Measurements from ENCODE around the gene PCNA.

The PCNA gene

GRCh38 chr20:5153612-5154542, 34.1 kb upstream of the PCNA start:
- H3K4me1 ChIP-seq (ENCODE audit: control insufficient read depth in 1 of 2, insufficient read depth in 1 of 2, low read depth in 1 of 2, low read length in 1 of 2): no peaks in the 10 kb centered on the region
- no peaks in the 10 kb centered on the region for H3K9me3 ChIP-seq
- no peak overlapping the region for H3K4me3 ChIP-seq (ENCODE audit: low read depth in 1 of 2, low read length in 1 of 2)
- no peak overlapping the region for H3K27ac ChIP-seq
- TF ChIP-seq CTCF (IDR thresholded peaks at IDR 0.05): no peak
- H3K27me3 ChIP-seq: no peaks in the 10 kb centered on the region
- H3K36me3 ChIP-seq: no peaks in the 10 kb centered on the region

- peak overlapping the region; percentile 35 for H3K27ac ChIP-seq
- no peaks in the 10 kb centered on the region for H3K36me3 ChIP-seq
- no peaks in the 10 kb centered on the region for H3K27me3 ChIP-seq
- TF ChIP-seq CTCF (IDR thresholded peaks at IDR 0.05): no peak
- H3K9me3 ChIP-seq: no peaks in the 10 kb centered on the region
- H3K4me1 ChIP-seq (ENCODE audit: control insufficient read depth in 1 of 2, insufficient read depth in 1 of 2, low read depth in 1 of 2, low read length in 1 of 2): peaks cover 4 to 5% of the 10 kb centered on the region in 2 experiments
- no peak overlapping the region for H3K4me3 ChIP-seq (ENCODE audit: low read depth in 1 of 2, low read length in 1 of 2)
These were observed 33.4 kb upstream of the PCNA start for GRCh38 chr20:5153152-5153467.

GRCh38 chr20:5150226-5151076, 30.7 kb upstream of the PCNA start:
- Histone ChIP-seq H3K4me1 (ENCODE audit: control insufficient read depth in 1 of 2, insufficient read depth in 1 of 2, low read depth in 1 of 2, low read length in 1 of 2) (peaks cover 31 to 32% of the 10 kb centered on the region in 2 experiments), H3K27ac (no peak overlapping the region), H3K9me3 (no peaks in the 10 kb centered on the region), H3K36me3 (no peaks in the 10 kb centered on the region), H3K27me3 (no peaks in the 10 kb centered on the region), H3K4me3 (ENCODE audit: low read depth in 1 of 2, low read length in 1 of 2) (no peak overlapping the region)
- no peak for TF ChIP-seq CTCF (IDR thresholded peaks at IDR 0.05)

- H3K4me1 ChIP-seq (ENCODE audit: control insufficient read depth in 1 of 2, insufficient read depth in 1 of 2, low read depth in 1 of 2, low read length in 1 of 2): peaks cover 36 to 37% of the 10 kb centered on the region in 2 experiments
- no peak for TF ChIP-seq CTCF (IDR thresholded peaks at IDR 0.05)
These were observed 30.1 kb upstream of the PCNA start for GRCh38 chr20:5149892-5150225.

GRCh38 chr20:5148581-5148980, 28.8 kb upstream of the PCNA start:
- no peak overlapping the region for H3K4me3 ChIP-seq (ENCODE audit: low read depth in 1 of 2, low read length in 1 of 2)
- no peaks in the 10 kb centered on the region for H3K27me3 ChIP-seq
- peak overlapping the region; percentile 93 for H3K27ac ChIP-seq
- peaks cover 39 to 48% of the 10 kb centered on the region in 2 experiments for H3K4me1 ChIP-seq (ENCODE audit: control insufficient read depth in 1 of 2, insufficient read depth in 1 of 2, low read depth in 1 of 2, low read length in 1 of 2)
- H3K36me3 ChIP-seq: no peaks in the 10 kb centered on the region
- no peak for TF ChIP-seq CTCF (IDR thresholded peaks at IDR 0.05)
- no peaks in the 10 kb centered on the region for H3K9me3 ChIP-seq

More at GRCh38 chr20:5149892-5150225, 30.1 kb upstream of the PCNA start:
- Histone ChIP-seq H3K9me3 (no peaks in the 10 kb centered on the region), H3K27ac (no peak overlapping the region), H3K36me3 (no peaks in the 10 kb centered on the region), H3K4me3 (ENCODE audit: low read depth in 1 of 2, low read length in 1 of 2) (no peak overlapping the region), H3K27me3 (no peaks in the 10 kb centered on the region)
